Adrenal gland (tissue), 12 donors: ENCODE data around the gene UNC79. TPM values are rescaled to one million over a fixed set of nuclear protein-coding genes. Genes with fewer than 3 reads are reported as not detected.
"Not testable (repeated sequence)": the region's sequence is repeated elsewhere in the genome, so short reads cannot be mapped to it uniquely, and the experiment has no call there.

Experiments used
- DNase-seq, 7 donors: peaks; one replicate each; pipeline ENCODE4 v3.0.0-alpha.2; 2019 to 2020
- H3K27ac ChIP-seq, 5 donors: fragments of 200-600 bp; sonication (generic) in 4 of 5; 1 replicate in 3 of 5; 2 replicates in 2 of 5; pipeline versions ENCODE4 v1.5.1 to v1.8.0; 2016 to 2020; ENCODE audit warnings: mild to moderate bottlenecking in 1 of 5
- H3K27me3 ChIP-seq: fragments of 200-600 bp; 2 replicates; pipeline ENCODE4 v1.8.0; 2021
- H3K36me3 ChIP-seq, 2 donors: fragments of 200-600 bp; replicated peaks in 1 of 2; 1 replicate in 1 of 2; 2 replicates in 1 of 2; pipeline versions ENCODE4 v1.5.1 to v1.8.0; 2018 to 2022
- H3K4me1 ChIP-seq, 2 donors: fragments of 200-600 bp; replicated peaks in 1 of 2; 1 replicate in 1 of 2; 2 replicates in 1 of 2; pipeline versions ENCODE4 v1.5.1 to v1.8.0; 2018 to 2021
- H3K4me3 ChIP-seq, 4 donors: fragments of 200-600 bp; sonication (generic) in 3 of 4; one replicate each; pipeline ENCODE4 v1.5.1; 2016 to 2018
- H3K9me3 ChIP-seq, 3 donors: fragments of 200-600 bp; sonication (generic) in 1 of 3; replicated peaks in 1 of 3; 1 replicate in 2 of 3; 2 replicates in 1 of 3; pipeline versions ENCODE4 v1.5.1 to v1.8.0; 2016 to 2021
- CTCF ChIP-seq, 6 experiments: fragments of 450-650 bp in 4 of 6; fragments of 200-600 bp in 2 of 6; sonication (generic) in 1 of 6; IDR thresholded peaks; 1 replicate in 5 of 6; 2 replicates in 1 of 6; pipeline versions ENCODE4 v1.5.1 to v1.8.0; 2016 to 2021; ENCODE audit warnings: antibody characterized with exemption in 6 of 6, mild to moderate bottlenecking in 2 of 6, moderate library complexity in 1 of 6
- POLR2A ChIP-seq, 2 donors: fragments of 450-650 bp; IDR thresholded peaks; one replicate each; pipeline ENCODE4 v1.6.1; 2017; ENCODE audit warnings: antibody characterized with exemption in 2 of 2, mild to moderate bottlenecking in 2 of 2, moderate library complexity in 1 of 2
- WGBS, 4 donors: extraction: QIAGEN DNeasy Blood & Tissue Kit in 2 of 4; methylation state at CpG; one replicate each; pipeline versions ENCODE4 v1.1.5 to v1.1.7; 2013 to 2017; 5-methylcytosine and 5-hydroxymethylcytosine counted together
- intact Hi-C, 2 donors: fragments of 100-400 bp; cut with DNase I; formaldehyde crosslinking; loops; one replicate each; pipeline versions ENCODE4 v1.14.1 to v1.15.0; 2022 to 2023
- polyA plus RNA-seq, 3 donors: library from polyadenylated mRNA; stranded (reverse); fragments of 200-250 nt in 2 of 3; fragments of 350-450 nt in 1 of 3; fragmentation: Illumina TruSeq in 1 of 3; extraction: RNeasy Lipid Tissue Mini Kit (QIAGEN cat#74804) in 1 of 3; gene quantifications; one replicate each; pipeline ENCODE4 v1.2.3, GENCODE V29; 2013 to 2014
- total RNA-seq, 9 donors: library from RNA; depleted of rRNA in 4 of 9; stranded (reverse); fragments of >200 nt in 4 of 9; fragments of 120-200 nt in 1 of 9; fragmentation: NEBNext Ultra II Directional in 1 of 9; extraction: Animal tissue kit (Norgen Biotek cat#: 25700) in 1 of 9; gene quantifications; one replicate each; pipeline versions ENCODE4 v1.1.0 to v1.2.4, GENCODE V29; 2013 to 2023
- donor health status: healthy with polysubstance abuse.
- donor health status: Bipolar disorder and iron deficiency.
- donor health status: DM: yes; HTN: yes; CAD: no.
- donor health status: DM: no; HTN: no; CAD: no.
- donor health status: DM: no; HTN: no; CAD: no.
- donor health status: DM: yes; HTN: yes; CAD: no.

The UNC79 gene
- total and polyA plus RNA-seq, 12 donors, result 0.09 to 4.3 (median 1.1) TPM

- Histone ChIP-seq H3K36me3 (no peaks in the 10 kb centered on the region), H3K9me3 (no peaks in the 10 kb centered on the region), H3K4me3 (no peak overlapping the region), H3K27me3 (no peaks in the 10 kb centered on the region), H3K27ac (no peak overlapping the region), H3K4me1 (no peaks in the 10 kb centered on the region)
- no peak for DNase-seq
- intact Hi-C loops, result no loop called here
- TF ChIP-seq CTCF (IDR thresholded peaks at IDR 0.05), result no peak
- no peak for TF ChIP-seq POLR2A (IDR thresholded peaks at IDR 0.05)
- 76 to 81% (median 79%) methylated on average over 6 of the region's 6 CpGs for WGBS, 4 donors
Measured at GRCh38 chr14:93475471-93475870, 44.7 kb downstream of the UNC79 start.

GRCh38 chr14:93476305-93476704 is 45.6 kb downstream of the UNC79 start:
- H3K4me1 ChIP-seq, result no peaks in the 10 kb centered on the region
- no peak overlapping the region for H3K27ac ChIP-seq
- no peak for TF ChIP-seq POLR2A (IDR thresholded peaks at IDR 0.05)
- TF ChIP-seq CTCF (IDR thresholded peaks at IDR 0.05), result no peak
- intact Hi-C loops, result no loop called here
- H3K4me3 ChIP-seq, result no peak overlapping the region
- H3K27me3 ChIP-seq, result no peaks in the 10 kb centered on the region
- no peak for DNase-seq
- 85 to 90% (median 88%) methylated on average over 3 of the region's 3 CpGs for WGBS, 4 donors
- H3K36me3 ChIP-seq, result no peaks in the 10 kb centered on the region
- no peaks in the 10 kb centered on the region for H3K9me3 ChIP-seq

GRCh38 chr14:93479074-93479473 is 48.3 kb downstream of the UNC79 start:
- H3K4me1 ChIP-seq, intact Hi-C loops: not testable (repeated sequence)
- WGBS, 4 donors, result 41 to 70% (median 53%) methylated on average over 2 of the region's 2 CpGs

GRCh38 chr14:93480867-93481266 is 50.1 kb downstream of the UNC79 start:
- no peaks in the 10 kb centered on the region for H3K27me3 ChIP-seq
- no peaks in the 10 kb centered on the region for H3K4me1 ChIP-seq
- no peak for TF ChIP-seq POLR2A (IDR thresholded peaks at IDR 0.05)
- no peak for TF ChIP-seq CTCF (IDR thresholded peaks at IDR 0.05)
- no peaks in the 10 kb centered on the region for H3K36me3 ChIP-seq
- H3K9me3 ChIP-seq, result no peaks in the 10 kb centered on the region
- no peak overlapping the region for H3K27ac ChIP-seq
- intact Hi-C loops, result no loop called here
- H3K4me3 ChIP-seq, result no peak overlapping the region
- no peak for DNase-seq

More at GRCh38 chr14:93479074-93479473, 48.3 kb downstream of the UNC79 start:
- H3K27me3 ChIP-seq, DNase-seq, H3K9me3 ChIP-seq, H3K4me3 ChIP-seq, H3K27ac ChIP-seq, H3K36me3 ChIP-seq: not testable (repeated sequence)

GRCh38 chr14:93481758-93482157 is 51.0 kb downstream of the UNC79 start:
- no peaks in the 10 kb centered on the region for H3K9me3 ChIP-seq
- intact Hi-C loops, result no loop called here
- no peak for DNase-seq

More at GRCh38 chr14:93481758-93482157, 51.0 kb downstream of the UNC79 start:
- no peaks in the 10 kb centered on the region for H3K27me3 ChIP-seq
- H3K27ac ChIP-seq, result no peak overlapping the region
- no peaks in the 10 kb centered on the region for H3K4me1 ChIP-seq
- TF ChIP-seq CTCF (IDR thresholded peaks at IDR 0.05), result no peak
- TF ChIP-seq POLR2A (IDR thresholded peaks at IDR 0.05), result no peak
- H3K36me3 ChIP-seq, result no peaks in the 10 kb centered on the region
- H3K4me3 ChIP-seq, result no peak overlapping the region
- 48 to 69% (median 57%) methylated on average over 2 of the region's 2 CpGs for WGBS, 4 donors
